ENCODE measurements around the gene RFT1.

The RFT1 gene

GRCh38 chr3:53040351-53040820 is 89.8 kb downstream of the RFT1 start (continued):
- no peak for TF ChIP-seq ZNF473 (tag by site-specific recombination; IDR thresholded peaks at IDR 0.05)
- no peak for TF ChIP-seq ZNF645 (tag by site-specific recombination; IDR thresholded peaks at IDR 0.05)
- TF ChIP-seq PRDM1 (tag by site-specific recombination; IDR thresholded peaks at IDR 0.05): peak; percentile 31; the same call in 1 of the 2 replicates
- TF ChIP-seq ZSCAN23 (tag by site-specific recombination; IDR thresholded peaks at IDR 0.05): no peak
- TF ChIP-seq ZNF792 (tag by site-specific recombination; IDR thresholded peaks at IDR 0.05): no peak
- no peak for TF ChIP-seq KLF7 (tag by site-specific recombination; IDR thresholded peaks at IDR 0.05; ENCODE audit: borderline replicate concordance)
- peak; percentile 86 for TF ChIP-seq SCRT1 (tag by site-specific recombination; IDR thresholded peaks at IDR 0.05; ENCODE audit: borderline replicate concordance)
- no peak for TF ChIP-seq ZNF26 (tag by site-specific recombination; IDR thresholded peaks at IDR 0.05)
- no peak for TF ChIP-seq ZNF521 (tag by site-specific recombination; IDR thresholded peaks at IDR 0.05)
- no peak for TF ChIP-seq ZBTB48 (tag by site-specific recombination; IDR thresholded peaks at IDR 0.05)
- TF ChIP-seq SCRT2 (tag by site-specific recombination; IDR thresholded peaks at IDR 0.05): peak; percentile 96
- TF ChIP-seq ZNF621 (tag by site-specific recombination; IDR thresholded peaks at IDR 0.05): no peak

DNA sequence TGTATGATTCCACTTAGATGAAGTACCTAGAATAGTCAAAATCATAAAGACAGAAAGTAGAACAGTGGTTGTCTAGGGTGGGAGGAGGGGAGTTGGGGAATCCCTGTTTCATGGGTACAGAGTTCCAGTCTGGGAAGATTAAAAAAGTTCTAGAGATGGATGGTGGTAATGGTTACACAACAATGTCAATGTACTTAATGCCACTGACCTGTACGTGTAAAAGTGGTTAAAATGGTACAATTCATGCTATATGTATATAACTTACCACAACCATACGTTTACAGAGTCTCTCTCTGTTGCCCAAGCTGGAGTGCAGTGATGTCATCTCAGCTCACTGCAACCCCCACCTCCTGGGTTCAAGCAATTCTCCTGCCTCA is 90.9 kb downstream of the RFT1 start:
- no peaks in the 10 kb centered on the region for H3K9me3 ChIP-seq (ENCODE audit: control insufficient read depth, insufficient read depth, low read depth, low read length)
- TF ChIP-seq ZNF324 (tag by site-specific recombination; IDR thresholded peaks at IDR 0.05) (no peak), PBX3 (CRISPR knock-in tag; IDR thresholded peaks at IDR 0.05) (no peak), ZNF138 (tag by site-specific recombination; IDR thresholded peaks at IDR 0.05; ENCODE audit: borderline replicate concordance) (no peak), ZNF658 (tag by site-specific recombination; IDR thresholded peaks at IDR 0.05) (no peak), BCL11A (tag by site-specific recombination; IDR thresholded peaks at IDR 0.05; ENCODE audit: low read depth) (no peak), ZNF366 (tag by site-specific recombination; conservative IDR thresholded peaks at IDR 0.05) (no peak), ZFP41 (tag by site-specific recombination; IDR thresholded peaks at IDR 0.05; ENCODE audit: borderline replicate concordance) (no peak), ZNF140 (tag by site-specific recombination; IDR thresholded peaks at IDR 0.05) (no peak), ZBTB44 (tag by site-specific recombination; IDR thresholded peaks at IDR 0.05) (no peak), GLIS2 (tag by site-specific recombination; IDR thresholded peaks at IDR 0.05) (no peak), ZNF561 (tag by site-specific recombination; IDR thresholded peaks at IDR 0.05; ENCODE audit: borderline replicate concordance) (no peak), ZNF248 (tag by site-specific recombination; IDR thresholded peaks at IDR 0.05) (no peak), ZSCAN30 (tag by site-specific recombination; IDR thresholded peaks at IDR 0.05) (no peak), ZNF146 (tag by site-specific recombination; IDR thresholded peaks at IDR 0.05) (no peak), ZFHX2 (tag by site-specific recombination; conservative IDR thresholded peaks at IDR 0.05) (no peak)
- TF ChIP-seq, protein P1, sequence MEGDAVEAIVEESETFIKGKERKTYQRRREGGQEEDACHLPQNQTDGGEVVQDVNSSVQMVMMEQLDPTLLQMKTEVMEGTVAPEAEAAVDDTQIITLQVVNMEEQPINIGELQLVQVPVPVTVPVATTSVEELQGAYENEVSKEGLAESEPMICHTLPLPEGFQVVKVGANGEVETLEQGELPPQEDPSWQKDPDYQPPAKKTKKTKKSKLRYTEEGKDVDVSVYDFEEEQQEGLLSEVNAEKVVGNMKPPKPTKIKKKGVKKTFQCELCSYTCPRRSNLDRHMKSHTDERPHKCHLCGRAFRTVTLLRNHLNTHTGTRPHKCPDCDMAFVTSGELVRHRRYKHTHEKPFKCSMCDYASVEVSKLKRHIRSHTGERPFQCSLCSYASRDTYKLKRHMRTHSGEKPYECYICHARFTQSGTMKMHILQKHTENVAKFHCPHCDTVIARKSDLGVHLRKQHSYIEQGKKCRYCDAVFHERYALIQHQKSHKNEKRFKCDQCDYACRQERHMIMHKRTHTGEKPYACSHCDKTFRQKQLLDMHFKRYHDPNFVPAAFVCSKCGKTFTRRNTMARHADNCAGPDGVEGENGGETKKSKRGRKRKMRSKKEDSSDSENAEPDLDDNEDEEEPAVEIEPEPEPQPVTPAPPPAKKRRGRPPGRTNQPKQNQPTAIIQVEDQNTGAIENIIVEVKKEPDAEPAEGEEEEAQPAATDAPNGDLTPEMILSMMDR (tag by site-specific recombination; IDR thresholded peaks at IDR 0.05): no peak
- TF ChIP-seq, protein P2, sequence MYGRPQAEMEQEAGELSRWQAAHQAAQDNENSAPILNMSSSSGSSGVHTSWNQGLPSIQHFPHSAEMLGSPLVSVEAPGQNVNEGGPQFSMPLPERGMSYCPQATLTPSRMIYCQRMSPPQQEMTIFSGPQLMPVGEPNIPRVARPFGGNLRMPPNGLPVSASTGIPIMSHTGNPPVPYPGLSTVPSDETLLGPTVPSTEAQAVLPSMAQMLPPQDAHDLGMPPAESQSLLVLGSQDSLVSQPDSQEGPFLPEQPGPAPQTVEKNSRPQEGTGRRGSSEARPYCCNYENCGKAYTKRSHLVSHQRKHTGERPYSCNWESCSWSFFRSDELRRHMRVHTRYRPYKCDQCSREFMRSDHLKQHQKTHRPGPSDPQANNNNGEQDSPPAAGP (tag by site-specific recombination; IDR thresholded peaks at IDR 0.05): no peak
- H3K36me3 ChIP-seq (ENCODE audit: control insufficient read depth in 2 of 2, insufficient read depth in 1 of 2, low read length in 2 of 2): no peaks in the 10 kb centered on the region; a peak in 1 of 3 replicates
- H3K4me1 ChIP-seq (ENCODE audit: control insufficient read depth, insufficient read depth, low read length): peaks cover 4% of the 10 kb centered on the region
- no peak overlapping the region for H3K27ac ChIP-seq (ENCODE audit: extremely low read depth, low read depth, low read length)
- ChIA-PET CTCF (no interaction called here), POLR2A (no interaction called here)
- H3K4me3 ChIP-seq (ENCODE audit: low read depth, low read length): no peak overlapping the region
